NCI-H1930 (cell line): ENCODE measurements around the gene NRARP.
"Not testable (repeated sequence)": the region's sequence is repeated elsewhere in the genome, so short reads cannot be mapped to it uniquely, and the experiment has no call there.

Experiments used
- DNase-seq, 2 experiments: peaks; one replicate each; lab custom pipeline; 2025; lab: John Stamatoyannopoulos, UW

The NRARP gene

DNA sequence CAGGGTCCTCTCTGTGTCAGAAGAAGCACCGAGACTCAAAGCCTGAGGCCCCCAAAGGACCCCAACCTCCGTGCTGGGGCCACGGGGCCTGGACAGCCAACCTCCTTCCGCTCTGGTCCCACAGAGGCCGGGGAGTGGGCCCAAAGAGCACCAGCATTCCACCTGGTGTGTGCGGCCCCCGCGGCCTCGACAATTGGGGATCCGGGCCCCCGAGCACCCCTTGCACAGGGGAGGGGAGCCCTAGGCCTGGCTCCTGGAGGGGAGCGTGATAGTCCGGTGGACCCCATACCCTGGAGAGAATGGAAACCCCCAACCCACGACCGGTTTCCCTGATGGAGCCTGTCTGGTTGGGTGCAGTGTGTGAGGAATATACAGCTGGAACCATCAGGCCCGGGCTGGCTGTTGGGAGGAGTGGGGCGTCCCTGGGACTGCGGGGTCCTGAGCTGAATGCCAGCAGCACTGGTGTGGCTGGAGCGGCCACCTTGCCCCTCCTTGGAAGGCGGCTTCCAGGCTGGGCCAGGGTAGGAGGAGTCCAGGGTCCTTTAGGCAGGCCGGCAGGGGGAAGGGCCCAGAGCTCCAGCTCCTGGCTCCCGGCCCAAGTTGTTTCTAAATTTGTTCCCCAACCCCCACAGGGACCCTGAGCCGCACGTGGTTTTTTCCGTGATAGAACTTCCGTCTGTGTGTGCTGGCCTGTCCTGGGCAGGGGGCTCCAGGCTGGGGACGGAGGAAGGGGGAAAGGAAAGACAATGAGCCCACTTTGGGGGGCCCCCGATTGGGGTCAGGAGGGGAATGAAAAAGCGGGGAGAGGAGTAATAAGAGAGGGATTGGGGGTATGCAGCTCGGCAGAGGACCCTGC lies 25.4 kb downstream of the NRARP start:
- DNase-seq = no peak

GRCh38 chr9:137275588-137276472 lies 26.2 kb downstream of the NRARP start:
- no peak for DNase-seq

- no peak for DNase-seq
Observed at GRCh38 chr9:137275203-137275587, 26.9 kb downstream of the NRARP start.

- no peak for DNase-seq
Observed at GRCh38 chr9:137273611-137274320, 28.3 kb downstream of the NRARP start.

- DNase-seq = no peak
Observed at GRCh38 chr9:137273095-137273490, 29.0 kb downstream of the NRARP start.

DNA sequence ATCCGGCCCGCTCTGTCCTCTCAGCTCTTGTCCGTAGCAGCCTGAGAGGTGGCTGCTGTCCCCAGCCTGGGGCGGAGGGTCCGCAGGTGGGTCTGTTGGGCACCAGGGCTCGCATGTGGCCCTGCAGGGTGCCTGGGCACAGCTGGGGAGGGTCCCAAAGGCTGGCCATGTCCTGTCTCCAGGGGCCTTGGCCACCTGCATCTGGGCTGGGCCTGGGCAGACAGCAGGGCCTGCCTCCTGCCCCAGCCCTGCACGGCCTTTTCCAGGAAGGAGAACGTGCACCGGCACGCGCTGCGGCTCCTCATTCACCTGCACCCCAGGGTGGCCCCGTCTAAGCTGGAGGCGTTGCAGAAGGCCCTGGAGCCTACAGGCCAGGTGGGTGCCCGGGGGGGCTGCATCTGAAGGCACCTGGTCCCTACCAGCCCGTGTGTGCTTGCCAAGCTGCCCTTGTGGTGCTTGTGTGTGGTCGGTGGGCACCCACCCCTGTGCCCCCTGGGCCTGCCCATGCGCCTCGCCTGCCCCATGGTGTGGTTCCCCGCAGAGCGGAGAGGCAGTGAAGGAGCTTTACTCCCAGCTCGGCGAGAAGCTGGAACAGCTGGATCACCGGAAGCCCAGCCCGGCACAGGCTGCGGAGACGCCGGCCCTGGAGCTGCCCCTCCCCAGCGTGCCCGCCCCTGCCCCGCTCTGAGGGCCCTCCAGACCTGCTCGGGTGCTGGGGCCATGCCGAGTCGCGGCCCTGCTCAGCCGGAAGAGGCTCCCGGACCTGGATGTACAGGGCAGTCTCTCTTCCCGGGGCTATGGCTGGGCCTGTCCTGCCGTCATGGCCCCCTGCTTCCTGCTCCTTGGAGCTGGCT lies 29.6 kb downstream of the NRARP start:
- DNase-seq = no peak

GRCh38 chr9:137271696-137272076 lies 30.4 kb downstream of the NRARP start:
- no peak for DNase-seq

GRCh38 chr9:137270929-137271695 lies 31.0 kb downstream of the NRARP start:
- DNase-seq = no peak

DNA sequence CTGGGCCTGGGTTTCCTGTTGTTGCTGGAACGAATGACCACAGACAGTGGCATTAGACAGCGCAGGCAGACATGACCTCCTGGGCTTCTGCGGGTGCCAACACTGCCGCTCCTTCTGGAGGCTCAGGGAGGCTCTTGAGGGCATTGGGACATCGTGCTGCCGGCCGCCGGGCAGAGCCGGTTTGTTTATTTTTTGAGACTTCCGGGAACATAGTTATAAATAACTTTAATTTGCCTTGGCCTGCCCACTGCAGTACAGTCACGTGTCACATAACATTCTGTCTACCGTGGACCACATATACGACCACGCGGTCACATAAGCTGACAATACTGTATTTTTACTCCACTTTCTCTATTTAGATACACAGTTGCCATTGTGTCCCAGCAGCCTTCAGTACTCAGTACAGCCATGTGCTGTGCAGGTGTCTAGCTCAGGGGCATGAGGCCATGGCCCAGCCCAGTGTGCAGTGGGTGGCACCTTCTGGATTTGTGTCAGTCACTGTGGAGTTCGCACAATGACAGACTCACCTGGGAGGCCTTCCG lies 32.8 kb downstream of the NRARP start:
- DNase-seq = no peak

DNA sequence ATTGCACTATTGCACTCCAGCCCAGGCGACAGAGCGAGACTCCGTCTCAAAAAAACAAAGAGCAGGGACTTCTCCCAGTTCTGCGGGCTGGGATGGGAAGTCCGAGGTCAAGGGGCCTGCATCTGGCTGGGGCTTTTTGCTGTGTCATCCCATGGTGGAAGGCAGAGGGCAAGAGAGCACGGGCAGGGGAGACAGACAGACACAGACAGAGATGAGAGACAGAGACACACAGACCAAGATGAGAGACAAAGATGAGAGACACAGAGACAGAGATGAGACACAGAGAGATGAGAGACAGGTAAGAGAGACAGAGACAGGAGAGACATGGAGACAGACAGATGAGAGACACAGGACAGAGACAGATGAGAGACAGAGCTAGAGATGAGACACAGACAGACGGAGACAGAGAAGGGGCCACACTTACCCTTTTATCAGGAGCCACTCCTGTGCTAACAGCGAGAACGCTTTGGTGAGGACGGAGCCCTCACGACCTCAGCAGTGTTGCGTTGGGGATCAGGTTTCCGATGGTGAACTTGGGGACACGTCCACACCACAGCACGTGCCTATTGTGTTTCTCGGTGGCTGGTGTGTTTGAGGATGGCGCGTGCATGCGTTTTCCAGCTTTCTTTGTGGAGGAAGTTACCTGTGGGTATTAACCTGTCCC lies 33.4 kb downstream of the NRARP start:
- no peak for DNase-seq

DNA sequence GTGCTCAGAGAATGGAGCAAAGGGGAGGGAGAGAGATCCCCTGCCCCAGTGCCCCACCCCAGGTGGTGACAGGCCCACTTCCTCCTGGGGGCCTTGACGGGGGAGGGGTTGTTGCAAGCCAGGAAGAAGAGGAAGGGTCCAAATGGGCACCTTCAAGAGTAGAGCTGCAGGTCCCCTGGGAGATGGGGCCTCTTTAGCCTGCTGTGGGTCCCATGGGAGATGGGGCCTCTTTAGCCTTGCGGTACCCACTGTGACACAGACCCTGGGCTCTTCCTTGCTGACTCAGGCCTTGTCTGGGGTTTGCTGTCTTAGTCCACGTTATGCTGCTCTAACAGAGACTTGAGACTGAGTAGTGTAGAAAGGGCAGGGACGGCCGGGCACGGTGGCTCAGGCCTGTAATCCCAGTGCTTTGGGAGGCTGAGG lies 34.1 kb downstream of the NRARP start:
- no peak for DNase-seq

DNA sequence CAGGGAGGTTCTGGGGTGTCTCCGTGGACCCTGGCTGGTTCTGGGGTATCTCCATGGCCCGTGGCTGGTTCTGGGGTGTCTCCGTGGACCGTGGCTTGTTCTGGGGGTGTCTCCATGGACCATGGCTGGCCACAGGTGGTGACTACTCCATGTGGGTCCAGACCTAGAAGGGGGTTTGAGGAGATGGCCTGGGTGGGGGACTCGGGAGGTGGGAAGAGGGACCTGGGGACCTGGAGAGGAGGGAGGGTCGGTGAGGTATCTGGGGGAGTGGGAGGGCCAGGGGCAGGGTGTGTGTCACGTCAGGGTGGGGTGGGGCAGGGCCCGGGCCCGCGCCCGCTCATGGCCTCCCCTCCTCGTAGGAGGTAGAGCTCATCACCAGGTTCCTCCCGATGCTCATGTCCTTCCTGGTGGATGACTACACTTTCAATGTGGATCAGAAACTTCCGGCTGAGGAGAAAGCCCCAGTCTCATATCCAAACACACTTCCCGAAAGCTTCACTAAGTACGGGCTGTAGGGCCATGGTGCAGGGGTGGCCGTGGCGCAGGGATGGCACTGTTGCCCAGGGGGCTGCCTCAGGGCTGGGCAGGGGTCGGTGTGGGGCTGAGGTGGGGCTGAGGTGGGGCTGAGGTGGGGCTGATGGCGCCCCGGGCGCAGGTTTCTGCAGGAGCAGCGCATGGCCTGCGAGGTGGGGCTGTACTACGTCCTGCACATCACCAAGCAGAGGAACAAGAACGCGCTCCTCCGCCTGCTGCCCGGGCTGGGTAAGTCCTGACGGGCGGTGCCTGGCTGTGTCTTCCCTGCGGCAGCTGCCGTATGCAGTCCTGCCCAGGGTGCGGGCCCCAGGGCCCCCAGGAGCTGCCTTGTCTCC lies 35.3 kb downstream of the NRARP start:
- no peak for DNase-seq

DNA sequence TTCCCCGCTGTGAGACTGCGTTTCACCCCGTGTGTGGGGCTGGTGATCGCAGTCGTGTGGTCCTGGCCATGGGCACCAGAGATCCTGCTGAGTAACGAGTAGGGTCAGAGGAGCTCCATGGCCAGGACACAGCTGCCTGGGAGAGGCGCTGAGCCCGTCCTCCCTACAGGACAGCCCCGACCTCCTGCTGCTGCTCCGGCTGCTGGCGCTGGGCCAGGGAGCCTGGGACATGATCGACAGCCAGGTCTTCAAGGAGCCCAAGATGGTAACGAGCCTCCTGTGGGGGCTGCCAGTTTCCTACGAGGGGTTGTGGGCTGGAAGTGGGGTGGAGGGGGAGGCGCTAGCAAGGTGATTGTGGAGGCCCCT lies 35.9 kb downstream of the NRARP start:
- DNase-seq = no peak

DNA sequence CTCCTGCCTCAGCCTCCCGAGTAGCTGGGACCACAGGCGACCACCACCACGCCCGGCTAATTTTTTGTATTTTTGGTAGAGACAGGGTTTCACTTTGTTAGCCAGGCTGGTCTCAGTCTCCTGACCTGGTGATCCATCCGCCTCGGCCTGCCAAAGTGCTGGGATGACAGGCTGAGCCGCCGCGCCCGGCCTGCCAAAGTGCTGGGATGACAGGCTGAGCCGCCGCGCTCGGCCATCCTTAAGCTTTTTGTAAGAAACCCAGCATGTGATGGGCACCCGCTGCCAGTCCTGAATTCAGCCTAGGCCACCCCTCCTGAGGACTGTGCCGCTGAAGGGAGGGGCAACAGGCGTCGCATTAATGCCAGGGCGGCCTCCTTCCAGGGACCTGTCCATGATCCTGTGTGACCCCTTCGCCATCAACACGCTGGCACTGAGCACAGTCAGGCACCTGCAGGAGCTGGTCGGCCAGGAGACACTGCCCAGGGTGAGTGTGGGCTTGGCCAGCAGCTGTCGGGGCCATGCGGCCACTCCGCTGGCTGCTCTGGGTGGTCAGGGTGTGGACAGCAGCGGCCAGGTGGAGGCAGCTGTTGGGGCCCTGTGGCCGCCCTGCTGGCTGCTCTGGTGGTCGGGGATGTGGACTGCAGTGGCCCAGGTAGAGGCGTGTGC lies 36.4 kb downstream of the NRARP start:
- DNase-seq = no peak

GRCh38 chr9:137264067-137264466 lies 38.0 kb downstream of the NRARP start:
- no peak for DNase-seq

- DNase-seq = no peak
Observed at GRCh38 chr9:137263506-137263905, 38.6 kb downstream of the NRARP start.

DNA sequence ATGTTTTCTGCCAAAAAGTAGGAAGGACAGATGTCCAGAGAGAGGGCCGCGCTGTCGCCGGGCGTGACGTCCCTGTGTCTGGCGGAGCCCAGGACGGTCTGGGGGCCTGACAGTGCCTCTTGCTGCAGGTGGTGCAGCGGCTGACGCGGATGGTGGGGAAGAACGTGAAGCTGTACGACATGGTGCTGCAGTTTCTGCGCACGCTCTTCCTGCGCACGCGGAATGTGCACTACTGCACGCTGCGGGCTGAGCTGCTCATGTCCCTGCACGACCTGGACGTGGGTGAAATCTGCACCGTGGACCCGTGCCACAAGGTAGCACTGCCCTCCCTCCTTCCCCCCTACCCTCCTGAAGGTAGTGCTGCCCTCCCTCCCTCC lies 39.2 kb downstream of the NRARP start:
- no peak for DNase-seq

GRCh38 chr9:137262173-137262908 lies 39.7 kb downstream of the NRARP start:
- DNase-seq = not testable (repeated sequence)
